Hepatocyte (in vitro differentiated cells): ENCODE measurements around the gene CPNE4. TPM values are rescaled to one million over a fixed set of nuclear protein-coding genes. Genes with fewer than 3 reads are reported as not detected.

Experiments used
- DNase-seq: peaks from one replicate; pipeline ENCODE4 v3.0.0-alpha.2; 2016; ENCODE audit warnings: low spot score
- H2AFZ ChIP-seq: fragments of 200-600 bp; sonication (generic); 2 replicates; pipeline ENCODE4 v1.6.0; 2016; ENCODE audit warnings: antibody characterized with exemption, mild to moderate bottlenecking
- H3K27ac ChIP-seq: fragments of 200-600 bp; sonication (generic); 2 replicates; pipeline ENCODE4 v1.5.1; 2016; ENCODE audit warnings: mild to moderate bottlenecking
- H3K27me3 ChIP-seq: fragments of 200-600 bp; sonication (generic); 2 replicates; pipeline ENCODE4 v1.6.1; 2016
- H3K36me3 ChIP-seq: fragments of 200-600 bp; sonication (generic); replicated peaks from 2 replicates; pipeline ENCODE4 v1.5.1; 2016; ENCODE audit warnings: low read depth; ENCODE audit not compliant: insufficient read depth
- H3K4me1 ChIP-seq: fragments of 200-600 bp; sonication (generic); 2 replicates; pipeline ENCODE4 v1.5.1; 2016; ENCODE audit warnings: mild to moderate bottlenecking, moderate library complexity; ENCODE audit not compliant: insufficient read depth
- H3K4me2 ChIP-seq: fragments of 200-600 bp; sonication (generic); 2 replicates; pipeline ENCODE4 v1.6.0; 2016
- H3K4me3 ChIP-seq: fragments of 200-600 bp; sonication (generic); 2 replicates; pipeline ENCODE4 v1.5.1; 2016; ENCODE audit warnings: mild to moderate bottlenecking
- H3K79me2 ChIP-seq: fragments of 200-600 bp; sonication (generic); 2 replicates; pipeline ENCODE4 v1.6.0; 2017; ENCODE audit warnings: mild to moderate bottlenecking
- H3K9me2 ChIP-seq: fragments of 200-600 bp; sonication (generic); replicated peaks from 2 replicates; pipeline ENCODE4 v1.6.0; 2017; ENCODE audit warnings: mild to moderate bottlenecking; ENCODE audit not compliant: insufficient read depth
- H3K9me3 ChIP-seq: fragments of 200-600 bp; sonication (generic); 2 replicates; pipeline ENCODE4 v1.5.1; 2016; ENCODE audit warnings: low read depth, mild to moderate bottlenecking
- H4K20me1 ChIP-seq: fragments of 200-600 bp; sonication (generic); 2 replicates; pipeline ENCODE4 v1.6.0; 2016; ENCODE audit warnings: mild to moderate bottlenecking; ENCODE audit not compliant: insufficient read depth, poor library complexity, severe bottlenecking
- EZH2 ChIP-seq: fragments of 200-600 bp; sonication (generic); IDR thresholded peaks from 2 replicates; pipeline ENCODE4 v1.6.1; 2016; ENCODE audit warnings: antibody characterized with exemption, mild to moderate bottlenecking, borderline replicate concordance
- EZH2phosphoT487 ChIP-seq: fragments of 200-600 bp; sonication (generic); IDR thresholded peaks from one replicate; pipeline ENCODE4 v1.6.1; 2018; ENCODE audit warnings: antibody characterized with exemption, mild to moderate bottlenecking, low read depth, moderate library complexity; ENCODE audit not compliant: unreplicated experiment, severe bottlenecking
- WGBS: methylation state at CpG from one replicate; pipeline ENCODE4 v1.1.6; 2016; ENCODE audit warnings: low lambda C conversion rate; ENCODE audit errors: missing lambda C conversion rate; 5-methylcytosine and 5-hydroxymethylcytosine counted together
- polyA plus RNA-seq: library from polyadenylated mRNA; unstranded; fragments of >200 nt; fragmentation: Nextera tagmentation; extraction: Ambion mirVana; gene quantifications from 2 replicates; pipeline ENCODE4 v1.2.1, GENCODE V29; 2016
- total RNA-seq: library from RNA; depleted of rRNA; stranded (reverse); fragments of >200 nt; gene quantifications from 2 replicates; pipeline ENCODE4 v1.2.3, GENCODE V29; 2014
- TF ChIP-seq, protein P1 (sequence below): fragments of 200-600 bp; sonication (generic); IDR thresholded peaks from 2 replicates; pipeline ENCODE4 v1.5.1; 2016; ENCODE audit warnings: antibody characterized with exemption, mild to moderate bottlenecking; ENCODE audit not compliant: poor library complexity

CPNE4 gene
- total and polyA plus RNA-seq, 2 experiments from 2014 or later: 0.37 to 0.52 TPM

DNA sequence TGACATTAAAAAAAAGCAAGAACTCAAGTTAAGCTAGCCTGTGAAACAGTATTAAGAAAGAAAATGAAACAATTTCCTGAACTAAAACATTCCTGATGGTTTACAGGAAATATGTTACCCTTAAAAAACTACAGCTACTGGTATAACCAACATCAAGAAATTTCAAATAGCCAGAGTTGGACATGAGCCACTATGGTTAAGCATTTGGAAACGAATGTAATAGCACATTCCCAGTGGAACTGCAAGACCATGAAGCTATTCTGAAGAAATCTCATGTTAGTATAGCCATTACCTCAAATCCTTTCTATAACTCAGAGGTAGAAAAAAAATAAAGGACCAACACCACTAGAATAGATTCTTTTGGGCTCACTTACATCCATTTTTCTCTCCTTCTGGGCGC, 30.2 kb downstream of the CPNE4 start:
- no peak for DNase-seq
- Histone ChIP-seq H3K79me2 (no peaks in the 10 kb centered on the region), H3K4me2 (no peak overlapping the region), H3K9me3 (no peaks in the 10 kb centered on the region), H3K4me1 (no peaks in the 10 kb centered on the region), H4K20me1 (no peaks in the 10 kb centered on the region), H3K36me3 (no peaks in the 10 kb centered on the region), H3K4me3 (no peak overlapping the region), H3K27me3 (no peaks in the 10 kb centered on the region), H3K27ac (no peak overlapping the region), H3K9me2 (no peaks in the 10 kb centered on the region), H2AFZ (no peak overlapping the region)
- TF ChIP-seq EZH2 (no peak), EZH2phosphoT487 (no peak)
- TF ChIP-seq, protein P1, sequence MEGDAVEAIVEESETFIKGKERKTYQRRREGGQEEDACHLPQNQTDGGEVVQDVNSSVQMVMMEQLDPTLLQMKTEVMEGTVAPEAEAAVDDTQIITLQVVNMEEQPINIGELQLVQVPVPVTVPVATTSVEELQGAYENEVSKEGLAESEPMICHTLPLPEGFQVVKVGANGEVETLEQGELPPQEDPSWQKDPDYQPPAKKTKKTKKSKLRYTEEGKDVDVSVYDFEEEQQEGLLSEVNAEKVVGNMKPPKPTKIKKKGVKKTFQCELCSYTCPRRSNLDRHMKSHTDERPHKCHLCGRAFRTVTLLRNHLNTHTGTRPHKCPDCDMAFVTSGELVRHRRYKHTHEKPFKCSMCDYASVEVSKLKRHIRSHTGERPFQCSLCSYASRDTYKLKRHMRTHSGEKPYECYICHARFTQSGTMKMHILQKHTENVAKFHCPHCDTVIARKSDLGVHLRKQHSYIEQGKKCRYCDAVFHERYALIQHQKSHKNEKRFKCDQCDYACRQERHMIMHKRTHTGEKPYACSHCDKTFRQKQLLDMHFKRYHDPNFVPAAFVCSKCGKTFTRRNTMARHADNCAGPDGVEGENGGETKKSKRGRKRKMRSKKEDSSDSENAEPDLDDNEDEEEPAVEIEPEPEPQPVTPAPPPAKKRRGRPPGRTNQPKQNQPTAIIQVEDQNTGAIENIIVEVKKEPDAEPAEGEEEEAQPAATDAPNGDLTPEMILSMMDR: no peak
- 46% methylated on average over 2 of the region's 2 CpGs for WGBS

DNA sequence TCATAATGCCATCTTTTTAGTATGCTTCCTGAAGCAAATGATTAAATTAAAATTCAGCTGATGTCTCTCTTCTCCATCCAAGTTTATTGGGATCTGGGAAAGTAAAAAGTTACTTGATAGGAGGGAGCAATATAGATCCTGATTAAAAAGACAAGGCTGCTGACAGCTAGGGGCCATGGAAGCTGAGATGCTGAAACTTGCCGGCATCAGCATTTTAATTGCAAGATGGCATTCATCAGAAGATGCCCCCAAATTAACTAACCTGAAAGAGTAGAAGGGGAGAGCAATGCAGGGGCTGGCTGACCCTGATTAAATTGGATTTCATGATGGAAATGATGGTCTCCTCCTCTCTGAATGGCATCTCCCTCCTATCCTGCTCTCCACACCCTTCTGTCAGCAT, 31.1 kb downstream of the CPNE4 start:
- H3K27ac ChIP-seq: no peak overlapping the region
- no peak for DNase-seq
- H3K4me2 ChIP-seq: no peak overlapping the region
- H4K20me1 ChIP-seq: no peaks in the 10 kb centered on the region
- H3K36me3 ChIP-seq: no peaks in the 10 kb centered on the region
- H3K4me3 ChIP-seq: no peak overlapping the region
- H2AFZ ChIP-seq: no peak overlapping the region
- H3K79me2 ChIP-seq: no peaks in the 10 kb centered on the region
- H3K9me3 ChIP-seq: no peaks in the 10 kb centered on the region
- TF ChIP-seq EZH2: no peak
- TF ChIP-seq EZH2phosphoT487: no peak
- TF ChIP-seq, protein P1: no peak
- H3K9me2 ChIP-seq: no peaks in the 10 kb centered on the region
- no peaks in the 10 kb centered on the region for H3K4me1 ChIP-seq
- 87% methylated on average over 1 of the region's 1 CpG for WGBS
- H3K27me3 ChIP-seq: no peaks in the 10 kb centered on the region

DNA sequence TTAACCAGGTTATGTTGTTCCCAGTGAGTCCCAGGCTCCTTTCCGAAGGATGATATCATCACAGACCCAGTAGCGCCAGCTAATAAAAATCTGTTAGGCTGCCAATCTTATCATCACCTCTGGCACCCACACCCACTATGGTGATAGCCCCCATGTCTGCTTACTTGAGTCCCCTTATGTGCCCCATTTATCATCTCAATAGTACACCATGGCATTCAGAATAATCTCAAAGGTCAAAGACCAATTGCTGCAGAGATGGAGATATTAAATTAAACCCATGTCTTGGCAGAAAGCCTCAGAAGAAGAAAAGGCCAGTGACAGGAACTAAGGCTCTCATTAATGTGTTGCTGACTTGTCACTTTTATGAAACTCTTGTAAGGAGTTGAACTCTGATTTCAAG, 32.8 kb downstream of the CPNE4 start:
- no peaks in the 10 kb centered on the region for H3K9me3 ChIP-seq

More for the DNA sequence above, 32.8 kb downstream of the CPNE4 start:
- H3K27me3 ChIP-seq: no peaks in the 10 kb centered on the region
- 89% methylated on average over 2 of the region's 2 CpGs for WGBS
- H3K4me3 ChIP-seq: no peak overlapping the region
- H3K27ac ChIP-seq: no peak overlapping the region
- TF ChIP-seq EZH2: no peak
- TF ChIP-seq, protein P1: no peak
- no peak for TF ChIP-seq EZH2phosphoT487
- no peak overlapping the region for H3K4me2 ChIP-seq
- DNase-seq: no peak
- no peaks in the 10 kb centered on the region for H3K9me2 ChIP-seq
- H2AFZ ChIP-seq: no peak overlapping the region
- no peaks in the 10 kb centered on the region for H4K20me1 ChIP-seq
- no peaks in the 10 kb centered on the region for H3K36me3 ChIP-seq
- no peaks in the 10 kb centered on the region for H3K79me2 ChIP-seq
- no peaks in the 10 kb centered on the region for H3K4me1 ChIP-seq
